SIG-M5 (cell line): ENCODE measurements around the gene ECHS1.
"Not testable (repeated sequence)": the region's sequence is repeated elsewhere in the genome, so short reads cannot be mapped to it uniquely, and the experiment has no call there.

Experiments used
- DNase-seq: peaks from one replicate; lab custom pipeline; 2025; lab: John Stamatoyannopoulos, UW

Gene ECHS1

DNA sequence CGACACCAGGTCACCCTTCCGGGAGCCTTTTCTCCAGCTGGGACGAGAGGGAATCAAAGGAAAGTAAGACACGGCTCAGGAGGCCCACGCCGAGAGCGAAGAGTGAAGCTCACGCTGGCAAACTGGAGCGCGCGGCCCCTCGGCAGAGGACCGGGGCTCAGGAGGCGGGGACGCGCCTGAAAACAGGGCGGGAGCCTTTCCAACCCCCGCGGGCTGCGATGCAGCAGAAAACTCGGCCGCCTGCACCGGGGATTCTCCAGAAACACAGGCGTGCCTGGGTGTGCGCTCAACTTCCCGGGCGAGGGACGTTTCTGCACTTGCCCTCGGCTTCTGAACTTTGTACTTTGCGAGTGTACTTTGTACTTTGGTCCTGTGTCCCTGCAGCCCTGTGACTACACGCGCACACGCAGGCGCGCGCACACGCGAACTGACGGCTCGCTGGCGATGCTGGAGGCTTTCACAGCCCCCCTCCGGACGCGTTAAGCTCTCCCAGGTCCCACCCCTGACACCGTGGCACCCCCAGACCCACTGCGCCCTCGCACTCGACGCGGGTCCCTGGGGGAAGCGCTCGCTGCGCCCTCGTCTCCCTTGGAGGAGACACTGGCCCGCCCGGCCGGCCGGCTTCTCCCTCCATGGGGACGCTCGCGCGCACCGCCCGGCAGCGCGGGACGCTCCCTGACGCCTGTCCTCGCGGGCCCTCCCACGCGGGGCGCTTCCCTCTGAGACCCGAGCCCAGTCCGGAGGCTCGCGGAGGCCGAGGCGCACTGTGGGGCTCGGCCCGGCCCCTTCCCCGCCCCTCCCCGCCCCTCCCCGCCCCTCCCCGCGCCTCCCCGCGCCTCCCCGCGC lies 5.3 kb upstream of the ECHS1 start:
- DNase-seq: no peak

GRCh38 chr10:133377818-133378250 lies 4.7 kb upstream of the ECHS1 start:
- DNase-seq: no peak

DNA sequence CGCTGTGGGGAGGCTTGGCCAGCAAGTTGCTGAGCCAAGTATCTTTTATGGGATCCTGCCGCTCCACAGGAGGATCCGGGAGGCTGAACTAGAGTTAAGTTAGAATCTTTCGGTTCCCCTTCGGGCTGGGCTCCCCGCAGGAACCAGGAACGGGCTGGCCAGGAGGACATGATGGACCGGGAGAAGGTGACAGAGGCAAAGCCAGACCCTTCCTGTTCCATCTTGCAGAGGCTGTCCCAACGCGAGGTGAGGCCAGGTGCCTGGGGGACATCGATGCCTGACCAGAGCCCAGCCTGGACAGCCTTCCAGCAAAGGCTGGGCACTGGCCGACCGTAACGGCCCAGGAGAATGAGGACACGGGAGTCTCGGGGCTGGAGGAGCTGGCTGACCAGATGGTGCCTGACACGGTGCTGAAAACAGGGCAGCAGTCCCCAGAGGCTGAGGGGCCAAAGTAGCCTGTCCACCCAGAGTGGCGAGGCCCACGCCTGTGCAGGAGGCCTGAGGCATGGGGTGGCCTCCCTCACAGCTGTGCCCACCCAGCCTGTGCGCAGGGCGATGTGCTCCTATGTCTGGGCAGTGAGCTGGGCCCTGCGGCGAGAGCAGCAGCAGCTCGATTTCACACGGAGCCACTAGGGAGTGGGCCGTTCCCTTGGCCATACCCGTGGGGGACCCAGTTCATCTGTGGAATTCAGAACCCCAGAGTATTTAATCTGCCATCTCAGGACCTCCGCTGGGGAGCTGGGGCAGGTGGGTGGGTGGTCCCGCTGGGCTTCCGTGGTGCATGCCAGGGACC lies 4.1 kb upstream of the ECHS1 start:
- no peak for DNase-seq

GRCh38 chr10:133376183-133376582 lies 3.0 kb upstream of the ECHS1 start:
- DNase-seq: not testable (repeated sequence)

GRCh38 chr10:133375357-133376115 lies 2.4 kb upstream of the ECHS1 start:
- DNase-seq: no peak

DNA sequence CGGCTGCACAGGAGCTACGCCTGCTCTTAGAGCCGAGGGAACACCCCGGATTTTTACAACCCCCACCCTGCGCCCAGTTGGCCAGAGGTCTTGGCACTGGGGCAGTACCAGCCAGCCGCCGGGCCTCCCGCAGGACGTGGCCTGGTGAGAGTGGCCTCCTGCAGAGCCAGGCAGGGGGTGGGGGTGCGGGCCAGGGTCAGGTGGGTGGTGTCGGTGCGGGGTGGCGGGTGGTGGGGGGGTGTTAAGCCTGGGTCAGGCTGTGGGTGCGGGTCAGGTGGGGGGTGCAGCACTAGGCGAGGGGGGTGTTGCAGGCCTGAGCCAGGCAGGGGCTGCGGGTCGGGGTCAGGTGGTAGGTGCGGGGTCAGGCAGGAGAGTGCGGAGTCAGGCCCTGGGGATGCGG lies 647 bp downstream of the ECHS1 start:
- DNase-seq: no peak

DNA sequence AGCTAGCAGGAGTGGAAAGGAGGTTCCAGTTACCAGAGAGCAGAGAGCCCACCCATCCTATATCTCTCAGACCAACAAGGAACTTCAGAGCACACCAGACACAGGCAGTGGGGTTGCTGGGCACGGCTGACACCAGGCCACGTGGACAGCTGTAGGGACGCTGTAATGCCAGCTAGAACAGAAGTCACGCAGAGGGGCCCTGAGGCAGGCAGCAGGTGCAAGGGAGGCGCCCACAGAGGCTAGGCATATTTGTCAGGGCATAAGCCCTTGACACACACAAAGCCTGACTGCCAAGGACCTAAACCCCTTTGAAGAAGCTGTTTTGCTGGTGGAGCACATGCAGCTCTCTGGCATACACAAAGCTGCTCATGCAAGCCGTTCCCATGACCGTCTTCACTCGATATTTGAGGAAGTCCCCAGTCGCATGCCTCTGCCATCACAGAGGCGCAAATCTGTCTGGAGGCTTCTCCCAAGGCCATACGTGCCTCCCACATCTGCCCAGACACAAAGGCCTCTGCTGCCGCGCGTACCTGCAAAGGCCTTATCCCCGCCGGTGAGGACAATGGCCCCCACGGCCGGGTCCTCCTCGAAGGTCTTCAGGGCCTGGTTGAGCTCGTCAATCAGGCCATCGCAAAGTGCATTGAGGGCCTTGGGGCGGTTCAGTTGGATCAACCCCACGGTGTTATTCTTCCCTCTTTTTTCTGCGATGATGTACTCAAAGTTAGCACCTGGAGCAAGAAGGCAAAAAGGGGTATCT lies 2.9 kb downstream of the ECHS1 start:
- DNase-seq: no peak

GRCh38 chr10:133368153-133368552 lies 5.0 kb downstream of the ECHS1 start:
- DNase-seq: no peak

- not testable (repeated sequence) for DNase-seq
These were observed 5.7 kb downstream of the ECHS1 start for GRCh38 chr10:133367461-133367860.

- no peak for DNase-seq
These were observed 6.4 kb downstream of the ECHS1 start for GRCh38 chr10:133366751-133367150.

DNA sequence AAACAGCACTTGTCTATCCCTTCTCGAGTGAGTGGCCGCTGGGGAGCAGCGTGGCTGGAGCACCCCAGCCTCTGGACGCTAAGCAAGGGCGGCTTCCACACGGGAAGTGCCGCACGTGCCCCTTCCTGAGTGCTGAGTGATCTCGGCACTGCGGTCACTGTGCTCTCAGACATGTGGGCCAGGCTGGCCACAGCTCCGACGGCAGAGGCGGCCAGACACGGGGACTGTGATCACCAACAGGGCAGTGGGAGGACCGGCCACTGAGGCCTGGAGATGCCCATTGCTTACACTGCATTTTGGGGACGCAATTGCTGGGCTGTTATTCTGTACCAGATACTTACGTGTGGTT lies 7.0 kb downstream of the ECHS1 start:
- DNase-seq: no peak

- no peak for DNase-seq
These were observed 7.6 kb downstream of the ECHS1 start for GRCh38 chr10:133365461-133366129.

- no peak for DNase-seq
These were observed 8.3 kb downstream of the ECHS1 start for GRCh38 chr10:133364645-133365431.

- no peak for DNase-seq
These were observed 10.3 kb downstream of the ECHS1 start for GRCh38 chr10:133362846-133363245.

DNA sequence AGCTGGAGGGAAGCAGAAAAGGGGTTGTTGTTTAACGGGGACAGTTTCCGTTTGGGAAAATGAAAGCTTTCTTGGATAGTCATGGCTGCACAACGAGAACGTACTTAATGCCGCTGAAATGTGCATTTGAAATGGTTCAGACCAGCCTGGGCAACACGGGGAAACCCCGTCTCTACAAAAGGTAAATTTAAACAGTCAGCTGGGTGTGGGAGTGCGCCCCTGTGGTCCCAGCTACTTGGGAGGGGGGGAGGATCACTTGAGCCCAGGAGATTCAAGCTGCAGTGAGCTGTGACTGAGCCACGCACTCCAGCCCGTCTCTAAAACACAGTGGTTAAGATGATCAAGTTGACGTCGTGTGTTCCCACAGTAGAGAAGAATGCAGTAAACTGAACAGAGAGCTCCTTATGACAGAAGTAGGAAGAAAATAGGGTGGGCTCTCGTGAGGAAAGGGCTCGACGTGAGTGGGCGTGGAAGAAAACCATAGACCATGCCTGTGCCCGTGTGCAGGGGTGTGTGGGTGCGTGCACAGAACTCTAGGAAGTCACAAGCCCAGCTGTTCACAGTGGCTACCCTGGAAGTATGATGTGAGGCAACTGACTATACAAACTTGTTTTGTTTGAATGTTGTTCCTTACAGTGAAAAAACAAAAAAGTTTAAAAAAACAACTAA lies 11.2 kb downstream of the ECHS1 start:
- no peak for DNase-seq

- DNase-seq: no peak
These were observed 11.9 kb downstream of the ECHS1 start for GRCh38 chr10:133361227-133361626.

GRCh38 chr10:133359972-133360610 lies 13.1 kb downstream of the ECHS1 start:
- DNase-seq: no peak

DNA sequence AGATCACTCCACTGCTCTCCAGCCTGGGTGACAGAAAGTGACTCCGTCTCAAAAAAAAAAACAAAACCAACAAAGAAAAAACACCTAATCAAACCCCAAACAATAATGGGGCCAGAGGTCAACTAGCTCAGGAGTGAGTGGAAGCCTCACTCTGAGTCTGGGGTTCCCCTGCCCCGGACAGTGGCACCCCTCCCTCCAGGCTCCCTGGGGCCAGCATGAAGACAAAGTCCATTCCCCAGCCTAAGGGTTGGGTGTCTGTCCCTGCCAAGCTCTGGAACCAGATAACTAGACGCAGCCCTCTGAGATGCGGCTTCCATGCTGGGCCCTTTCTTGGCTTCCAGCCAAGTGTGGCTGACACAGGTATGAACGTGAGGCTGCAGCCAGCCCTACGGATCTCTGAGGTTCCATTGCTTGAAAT lies 13.6 kb downstream of the ECHS1 start:
- no peak for DNase-seq

DNA sequence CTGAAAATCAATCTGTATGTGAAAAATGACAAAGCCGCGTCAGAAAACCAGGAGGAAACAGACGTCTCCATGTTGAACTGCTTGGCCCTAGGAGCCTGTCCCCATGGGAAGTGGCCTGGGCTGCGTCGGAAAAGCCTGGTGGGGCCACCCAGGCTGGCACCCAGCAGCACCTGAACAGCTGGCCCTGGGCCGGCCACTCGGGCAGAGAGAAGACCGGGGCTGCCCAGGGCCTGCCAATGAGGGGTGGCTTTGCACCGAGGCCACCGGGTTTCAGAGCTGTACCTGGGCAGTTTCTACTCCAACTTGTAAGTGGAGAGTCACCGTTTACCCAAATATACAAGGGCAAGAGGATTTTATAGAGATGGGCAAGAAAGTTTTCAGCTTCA lies 14.2 kb downstream of the ECHS1 start:
- DNase-seq: no peak
